ENCODE data around the gene CALML3.
A peak's percentile ranks its signal among the peaks of the same experiment; 100 is the strongest.

The CALML3 gene

GRCh38 chr10:5538446-5538845 is 13.7 kb downstream of the CALML3 start:
- ChIA-PET POLR2A (ENCODE audit: low non-redundant PET) (no interaction called here), CTCF (interaction anchor here (0.9 kb wide), 1 partner anchor 84 kb away, joined by 3 read pairs; no protein-coding TSS in a partner anchor)
- DNase-seq (ENCODE audit: low spot score) = peak; percentile 60
- H3K27ac ChIP-seq = peak overlapping the region; percentile 84
- TF ChIP-seq CTCF (conservative IDR thresholded peaks at IDR 0.05; ENCODE audit: low read depth) = no peak

- POLR2A ChIA-PET (ENCODE audit: low non-redundant PET) = interaction anchor here (0.6 kb wide), 1 partner anchor 36 kb away, joined by 3 read pairs; no protein-coding TSS in a partner anchor
- H3K27ac ChIP-seq = peak overlapping the region; percentile 84
- no peak for TF ChIP-seq CTCF (conservative IDR thresholded peaks at IDR 0.05; ENCODE audit: low read depth)
- CTCF ChIA-PET = interaction anchor here (0.9 kb wide), 1 partner anchor 84 kb away, joined by 3 read pairs; no protein-coding TSS in a partner anchor
- peak; percentile 45 for DNase-seq (ENCODE audit: low spot score)
Observed at GRCh38 chr10:5538892-5539651, 14.3 kb downstream of the CALML3 start.

- no peak for TF ChIP-seq CTCF (conservative IDR thresholded peaks at IDR 0.05; ENCODE audit: low read depth)
- H3K27ac ChIP-seq = no peak overlapping the region
- ChIA-PET POLR2A (ENCODE audit: low non-redundant PET) (no interaction called here), CTCF (no interaction called here)
- no peak for DNase-seq (ENCODE audit: low spot score)
Observed at GRCh38 chr10:5540080-5540479, 15.3 kb downstream of the CALML3 start.

GRCh38 chr10:5540891-5541290 is 16.1 kb downstream of the CALML3 start:
- POLR2A ChIA-PET (ENCODE audit: low non-redundant PET) = no interaction called here
- CTCF ChIA-PET = no interaction called here
- H3K27ac ChIP-seq = no peak overlapping the region
- TF ChIP-seq CTCF (conservative IDR thresholded peaks at IDR 0.05; ENCODE audit: low read depth) = no peak
- no peak for DNase-seq (ENCODE audit: low spot score)

GRCh38 chr10:5542100-5542499 is 17.3 kb downstream of the CALML3 start:
- no peak overlapping the region for H3K27ac ChIP-seq
- CTCF ChIA-PET = no interaction called here
- DNase-seq (ENCODE audit: low spot score) = no peak
- POLR2A ChIA-PET (ENCODE audit: low non-redundant PET) = no interaction called here
- no peak for TF ChIP-seq CTCF (conservative IDR thresholded peaks at IDR 0.05; ENCODE audit: low read depth)

GRCh38 chr10:5543623-5544022 is 18.9 kb downstream of the CALML3 start:
- ChIA-PET POLR2A (ENCODE audit: low non-redundant PET) (no interaction called here), CTCF (no interaction called here)
- TF ChIP-seq CTCF (conservative IDR thresholded peaks at IDR 0.05; ENCODE audit: low read depth) = no peak
- DNase-seq (ENCODE audit: low spot score) = no peak
- no peak overlapping the region for H3K27ac ChIP-seq

Data from RWPE1 (cell line).